HG02973 (cell line): ENCODE results near the gene RAPGEF3.

ENCODE experiments used
- ATAC-seq: cut with Tn5 transposase; IDR thresholded peaks from one replicate; pipeline ENCODE4 v1.9.1; 2021; ENCODE audit warnings: moderate library complexity; ENCODE audit not compliant: unreplicated experiment

RAPGEF3 gene

GRCh38 chr12:47777151-47777550 lies 18.5 kb upstream of the RAPGEF3 start:
- no peak for ATAC-seq

- no peak for ATAC-seq
Measured at GRCh38 chr12:47776471-47777143, 17.9 kb upstream of the RAPGEF3 start.

GRCh38 chr12:47775100-47775911 lies 16.6 kb upstream of the RAPGEF3 start:
- ATAC-seq: no peak

GRCh38 chr12:47774663-47775062 lies 16.0 kb upstream of the RAPGEF3 start:
- ATAC-seq: no peak

- no peak for ATAC-seq
Measured at GRCh38 chr12:47773858-47774580, 15.3 kb upstream of the RAPGEF3 start.

- ATAC-seq: peak; percentile 81
Measured at GRCh38 chr12:47773062-47773857, 14.6 kb upstream of the RAPGEF3 start, which contains the start of gene SLC48A1. Gene SLC48A1 (plus strand): TSS chr12:47773238. CDS start chr12:47773305, 67 bp downstream.

GRCh38 chr12:47772738-47773061 lies 14.0 kb upstream of the RAPGEF3 start:
- ATAC-seq: no peak

GRCh38 chr12:47772094-47772660 lies 13.5 kb upstream of the RAPGEF3 start:
- no peak for ATAC-seq

- no peak for ATAC-seq
Measured at GRCh38 chr12:47771304-47771703, 12.6 kb upstream of the RAPGEF3 start.

- no peak for ATAC-seq
Measured at GRCh38 chr12:47770086-47770726, 11.5 kb upstream of the RAPGEF3 start.

- no peak for ATAC-seq
Measured at GRCh38 chr12:47769234-47770085, 10.8 kb upstream of the RAPGEF3 start.

- ATAC-seq: no peak
Measured at GRCh38 chr12:47768323-47768811, 9.7 kb upstream of the RAPGEF3 start.

GRCh38 chr12:47767216-47767724 lies 8.6 kb upstream of the RAPGEF3 start:
- no peak for ATAC-seq

GRCh38 chr12:47766502-47767215 lies 8.0 kb upstream of the RAPGEF3 start:
- no peak for ATAC-seq

GRCh38 chr12:47763481-47764346 lies 5.0 kb upstream of the RAPGEF3 start:
- ATAC-seq: no peak

- no peak for ATAC-seq
Measured at GRCh38 chr12:47762850-47763465, 4.3 kb upstream of the RAPGEF3 start.

- no peak for ATAC-seq
Measured at GRCh38 chr12:47758584-47758833, 171 bp downstream of the RAPGEF3 start.
